H9 (cell line): ENCODE results near the gene TXNDC11. TPM values are rescaled to one million over a fixed set of nuclear protein-coding genes. Genes with fewer than 3 reads are reported as not detected.
"Not testable (repeated sequence)": the region's sequence is repeated elsewhere in the genome, so short reads cannot be mapped to it uniquely, and the experiment has no call there.

Experiments
- DNase-seq: peaks from one replicate; pipeline ENCODE4 v3.0.0-alpha.2; 2017
- H2AFZ ChIP-seq: one replicate; pipeline ENCODE4 v1.6.1; 2013; ENCODE audit warnings: mild to moderate bottlenecking, low read length, control low read depth, moderate library complexity
- H2AK5ac ChIP-seq: 2 replicates; pipeline ENCODE4 v1.6.1; 2013; ENCODE audit warnings: low read length, control low read depth, mixed read lengths; ENCODE audit not compliant: insufficient read length
- H2BK120ac ChIP-seq: one replicate; pipeline ENCODE4 v1.6.1; 2013; ENCODE audit warnings: low read depth, mild to moderate bottlenecking, low read length, control low read depth, inconsistent platforms; ENCODE audit not compliant: poor library complexity, severe bottlenecking
- H2BK12ac ChIP-seq: 2 replicates; pipeline ENCODE4 v1.6.1; 2013; ENCODE audit warnings: low read length, control low read depth, mixed read lengths, low read depth; ENCODE audit not compliant: insufficient read length
- H2BK15ac ChIP-seq: 2 replicates; pipeline ENCODE4 v1.6.1; 2013; ENCODE audit warnings: low read depth, low read length, control low read depth
- H2BK20ac ChIP-seq: one replicate; pipeline ENCODE4 v1.6.1; 2013; ENCODE audit warnings: low read depth, mild to moderate bottlenecking, low read length, control low read depth, inconsistent platforms; ENCODE audit not compliant: poor library complexity, severe bottlenecking
- H2BK5ac ChIP-seq: 2 replicates; pipeline ENCODE4 v1.6.1; 2013; ENCODE audit warnings: low read length, control low read depth, mixed read lengths; ENCODE audit not compliant: insufficient read length
- H3K14ac ChIP-seq: 2 replicates; pipeline ENCODE4 v1.6.1; 2013; ENCODE audit warnings: low read length, control low read depth; ENCODE audit not compliant: insufficient read depth
- H3K18ac ChIP-seq: 2 replicates; pipeline ENCODE4 v1.6.1; 2013; ENCODE audit warnings: low read depth, mild to moderate bottlenecking, mixed read lengths, low read length, control low read depth; ENCODE audit not compliant: insufficient read length
- H3K23ac ChIP-seq: 2 replicates; pipeline ENCODE4 v1.6.1; 2013; ENCODE audit warnings: low read length, control low read depth, mixed read lengths, low read depth; ENCODE audit not compliant: insufficient read length
- H3K23me2 ChIP-seq: 2 replicates; pipeline ENCODE4 v1.6.1; 2013; ENCODE audit warnings: low read depth, mild to moderate bottlenecking, mixed read lengths, low read length, control low read depth; ENCODE audit not compliant: insufficient read length, poor library complexity, severe bottlenecking
- H3K27ac ChIP-seq: 2 replicates; pipeline ENCODE4 v1.5.1; 2013; ENCODE audit warnings: low read length, control low read depth, mixed read lengths, low read depth; ENCODE audit not compliant: insufficient read length
- H3K27me3 ChIP-seq: 2 replicates; pipeline ENCODE4 v1.6.1; 2013; ENCODE audit warnings: low read length, control low read depth, inconsistent platforms; ENCODE audit not compliant: insufficient read depth
- H3K4ac ChIP-seq: 2 replicates; pipeline ENCODE4 v1.6.1; 2013; ENCODE audit warnings: low read depth, mild to moderate bottlenecking, control low read depth, inconsistent platforms, low read length, moderate library complexity
- H3K4me1 ChIP-seq: 2 replicates; pipeline ENCODE4 v1.6.1; 2013; ENCODE audit warnings: low read length, control low read depth, inconsistent platforms; ENCODE audit not compliant: insufficient read depth
- H3K4me2 ChIP-seq: 2 replicates; pipeline ENCODE4 v1.6.1; 2013; ENCODE audit warnings: low read length, control low read depth, mixed read lengths; ENCODE audit not compliant: insufficient read length, insufficient read depth
- H3K56ac ChIP-seq: 2 replicates; pipeline ENCODE4 v1.6.1; 2013; ENCODE audit warnings: low read depth, mild to moderate bottlenecking, mixed read lengths, low read length, control low read depth; ENCODE audit not compliant: insufficient read length
- H3K79me1 ChIP-seq: 2 replicates; pipeline ENCODE4 v1.6.1; 2013; ENCODE audit warnings: low read depth, mild to moderate bottlenecking, moderate library complexity, low read length, control low read depth, inconsistent platforms; ENCODE audit not compliant: insufficient read depth, poor library complexity, severe bottlenecking
- H3K79me2 ChIP-seq: 2 replicates; pipeline ENCODE4 v1.6.1; 2013; ENCODE audit warnings: low read length, control low read depth, inconsistent platforms; ENCODE audit not compliant: insufficient read depth
- H3K9ac ChIP-seq: 2 replicates; pipeline ENCODE4 v1.6.1; 2013; ENCODE audit warnings: low read length, control low read depth, mixed read lengths; ENCODE audit not compliant: insufficient read length; ENCODE audit errors: extremely low read depth
- H3K9me3 ChIP-seq: one replicate; pipeline ENCODE4 v1.6.1; 2013; ENCODE audit warnings: low read depth, low read length, inconsistent platforms; ENCODE audit not compliant: control insufficient read depth
- H3T11ph ChIP-seq: one replicate; pipeline ENCODE4 v1.6.1; 2013; ENCODE audit warnings: mild to moderate bottlenecking, low read length, control low read depth, inconsistent platforms
- H4K20me1 ChIP-seq: one replicate; pipeline ENCODE4 v1.6.1; 2013; ENCODE audit not compliant: control insufficient read depth, insufficient read length, insufficient read depth
- H4K5ac ChIP-seq: 2 replicates; pipeline ENCODE4 v1.6.1; 2013; ENCODE audit warnings: low read depth, mild to moderate bottlenecking, mixed read lengths, low read length, control low read depth; ENCODE audit not compliant: insufficient read length
- H4K8ac ChIP-seq: replicated peaks from 2 replicates; pipeline ENCODE4 v1.6.1; 2013; ENCODE audit warnings: low read length, control low read depth, mixed read lengths, low read depth; ENCODE audit not compliant: insufficient read length
- H4K91ac ChIP-seq: 2 replicates; pipeline ENCODE4 v1.6.1; 2013; ENCODE audit warnings: low read depth, mild to moderate bottlenecking, moderate library complexity, mixed read lengths, low read length, control low read depth; ENCODE audit not compliant: insufficient read length
- H3K27ac Mint-ChIP-seq, 3 experiments: 2 replicates in 2 of 3; 3 replicates in 1 of 3; pipeline ENCODE4 v1.8.0; 2020 to 2021; ENCODE audit warnings: mixed read lengths in 3 of 3, mild to moderate bottlenecking in 1 of 3, moderate library complexity in 1 of 3
- H3K27me3 Mint-ChIP-seq: 2 replicates; pipeline ENCODE4 v1.8.0; 2021; ENCODE audit warnings: low read depth, mild to moderate bottlenecking, moderate library complexity, mixed read lengths
- H3K36me3 Mint-ChIP-seq, 3 experiments: 2 replicates in 2 of 3; 3 replicates in 1 of 3; pipeline ENCODE4 v1.8.0; 2020 to 2021; ENCODE audit warnings: low read depth in 3 of 3, mixed read lengths in 3 of 3; ENCODE audit not compliant: insufficient read depth in 1 of 3
- H3K4me1 Mint-ChIP-seq, 2 experiments: 2 replicates each; pipeline ENCODE4 v1.8.0; 2020; ENCODE audit warnings: mixed read lengths in 2 of 2
- H3K4me3 Mint-ChIP-seq, 2 experiments: 2 replicates in 1 of 2; 3 replicates in 1 of 2; pipeline ENCODE4 v1.8.0; 2020 to 2021; ENCODE audit warnings: mild to moderate bottlenecking in 2 of 2, mixed read lengths in 2 of 2, moderate library complexity in 1 of 2
- H3K9me3 Mint-ChIP-seq, 2 experiments: 2 replicates in 1 of 2; 3 replicates in 1 of 2; pipeline ENCODE4 v1.8.0; 2020; ENCODE audit warnings: mild to moderate bottlenecking in 2 of 2, mixed read lengths in 2 of 2, moderate library complexity in 1 of 2
- WGBS: extraction: QIAGEN DNeasy Blood & Tissue Kit; methylation state at CpG from one replicate; pipeline ENCODE4 v1.1.7; 2013; ENCODE audit warnings: missing lambda C conversion rate, low lambda C conversion rate, mixed read lengths; ENCODE audit not compliant: insufficient read length; ENCODE audit errors: extremely low coverage; 5-methylcytosine and 5-hydroxymethylcytosine counted together
- total RNA-seq: library from RNA; stranded (reverse); gene quantifications from 2 replicates; pipeline ENCODE4 v1.2.1, GENCODE V29; 2021

The TXNDC11 gene
- total RNA-seq, 1 experiment from 2014 or later: 12.2 TPM

DNA sequence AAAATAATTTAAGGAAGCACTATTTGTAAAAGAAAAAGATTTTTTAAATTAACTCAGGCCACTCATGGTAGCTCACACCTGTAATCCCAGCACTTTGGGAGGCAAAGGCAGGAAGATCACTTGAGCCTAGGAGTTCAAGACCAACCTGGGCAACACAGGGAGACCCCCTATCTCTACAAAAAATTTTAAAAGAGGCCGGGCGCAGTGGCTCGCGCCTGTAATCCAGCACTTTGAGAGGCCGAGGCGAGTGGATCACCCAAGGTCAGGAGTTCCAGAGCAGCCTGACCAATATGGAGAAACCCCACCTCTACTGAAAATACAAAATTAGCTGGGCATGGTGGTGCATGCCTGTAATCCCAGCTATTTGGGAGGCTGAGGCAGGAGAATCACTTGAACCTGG is 41.7 kb upstream of the TXNDC11 start:
- H3K9me3 ChIP-seq, H3K27me3 Mint-ChIP-seq, H3K79me1 ChIP-seq, H3K14ac ChIP-seq, H3K23me2 ChIP-seq, H4K91ac ChIP-seq, H3K4me3 Mint-ChIP-seq, H2AK5ac ChIP-seq, H3K9ac ChIP-seq, H3K79me2 ChIP-seq, H3K18ac ChIP-seq, H3K27me3 ChIP-seq, H3T11ph ChIP-seq, H3K23ac ChIP-seq, H4K8ac ChIP-seq, H3K56ac ChIP-seq, H4K5ac ChIP-seq, H3K27ac ChIP-seq, H4K20me1 ChIP-seq, H3K4me1 ChIP-seq, H3K27ac Mint-ChIP-seq, H2BK120ac ChIP-seq, H2BK5ac ChIP-seq, H3K9me3 Mint-ChIP-seq, DNase-seq, H3K4me2 ChIP-seq, H2AFZ ChIP-seq, H2BK20ac ChIP-seq, H3K4ac ChIP-seq, H3K36me3 Mint-ChIP-seq, H2BK15ac ChIP-seq, H2BK12ac ChIP-seq: not testable (repeated sequence)
- H3K4me1 Mint-ChIP-seq: peaks cover 4 to 20% of the 10 kb centered on the region in 2 experiments; a peak in 3 of 4 replicates
- no CpG with 5 or more reads among the region's 6 CpGs for WGBS
